Esophagus muscularis mucosa (tissue), 3 donors: Measurements from ENCODE around the gene VWC2.

Source experiments
- POLR2A ChIP-seq: fragments of 450-650 bp; IDR thresholded peaks from one replicate; pipeline ENCODE4 v1.6.1; 2017; ENCODE audit warnings: antibody characterized with exemption, moderate library complexity, mild to moderate bottlenecking, low read depth
- TF ChIP-seq, protein P1 (sequence below), 3 experiments: fragments of 200-600 bp in 2 of 3; fragments of 450-650 bp in 1 of 3; sonication (generic) in 2 of 3; IDR thresholded peaks; one replicate each; pipeline ENCODE4 v1.5.1; 2017 to 2019; ENCODE audit warnings: antibody characterized with exemption in 3 of 3, mild to moderate bottlenecking in 2 of 3, moderate library complexity in 1 of 3

DNA sequence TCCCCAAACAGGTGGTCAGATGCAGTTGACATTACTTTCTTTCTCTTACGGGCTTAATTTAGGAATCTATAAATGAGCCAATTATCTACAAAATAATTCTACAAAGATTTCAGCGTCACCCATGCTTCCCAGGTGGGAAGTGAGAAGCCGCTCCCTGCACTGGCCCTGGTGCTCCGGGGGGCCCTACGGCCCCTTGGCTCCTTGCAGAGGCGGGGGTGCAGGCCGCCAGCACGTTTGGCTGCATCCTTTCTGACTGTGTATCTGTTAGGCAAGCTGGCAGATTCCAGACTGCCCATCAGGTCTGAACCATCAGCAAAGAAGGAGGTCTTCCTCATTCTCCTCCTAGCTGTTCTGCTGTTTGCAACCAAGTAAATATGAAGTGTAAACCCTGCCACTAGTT is 16.3 kb downstream of the VWC2 start:
- TF ChIP-seq, protein P1, sequence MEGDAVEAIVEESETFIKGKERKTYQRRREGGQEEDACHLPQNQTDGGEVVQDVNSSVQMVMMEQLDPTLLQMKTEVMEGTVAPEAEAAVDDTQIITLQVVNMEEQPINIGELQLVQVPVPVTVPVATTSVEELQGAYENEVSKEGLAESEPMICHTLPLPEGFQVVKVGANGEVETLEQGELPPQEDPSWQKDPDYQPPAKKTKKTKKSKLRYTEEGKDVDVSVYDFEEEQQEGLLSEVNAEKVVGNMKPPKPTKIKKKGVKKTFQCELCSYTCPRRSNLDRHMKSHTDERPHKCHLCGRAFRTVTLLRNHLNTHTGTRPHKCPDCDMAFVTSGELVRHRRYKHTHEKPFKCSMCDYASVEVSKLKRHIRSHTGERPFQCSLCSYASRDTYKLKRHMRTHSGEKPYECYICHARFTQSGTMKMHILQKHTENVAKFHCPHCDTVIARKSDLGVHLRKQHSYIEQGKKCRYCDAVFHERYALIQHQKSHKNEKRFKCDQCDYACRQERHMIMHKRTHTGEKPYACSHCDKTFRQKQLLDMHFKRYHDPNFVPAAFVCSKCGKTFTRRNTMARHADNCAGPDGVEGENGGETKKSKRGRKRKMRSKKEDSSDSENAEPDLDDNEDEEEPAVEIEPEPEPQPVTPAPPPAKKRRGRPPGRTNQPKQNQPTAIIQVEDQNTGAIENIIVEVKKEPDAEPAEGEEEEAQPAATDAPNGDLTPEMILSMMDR (IDR thresholded peaks at IDR 0.05): no peak
- TF ChIP-seq POLR2A: no peak
